HepG2 (cell line): ENCODE data around the gene MICB. TPM values are rescaled to one million over a fixed set of nuclear protein-coding genes. Genes with fewer than 3 reads are reported as not detected.
A peak's percentile ranks its signal among the peaks of the same experiment; 100 is the strongest.

Experiments used
- BORCS8-MEF2B ChIP-seq: sonication (generic); formaldehyde crosslinking; IDR thresholded peaks from 2 replicates; pipeline ENCODE4 v1.8.0; 2022; ENCODE audit warnings: mild to moderate bottlenecking, missing genetic modification reagents
- CCDC6 ChIP-seq: sonication (generic); formaldehyde crosslinking; IDR thresholded peaks from 2 replicates; pipeline ENCODE4 v1.8.1; 2022; ENCODE audit warnings: mild to moderate bottlenecking, missing genetic modification reagents, moderate library complexity
- CHD2 ChIP-seq: IDR thresholded peaks from 2 replicates; pipeline ENCODE4 v1.6.1; 2011; ENCODE audit warnings: low read depth, low read length, improper control_type of control experiment
- CREM ChIP-seq, 2 experiments: sonication (generic) in 1 of 2; formaldehyde crosslinking in 1 of 2; IDR thresholded peaks; 2 replicates each; pipeline versions ENCODE4 v1.4.0 to v1.6.1; 2016 to 2020; ENCODE audit warnings: antibody characterized with exemption in 1 of 2, mild to moderate bottlenecking in 1 of 2, missing genetic modification reagents in 1 of 2
- FIP1L1 ChIP-seq: fragments of 200-400 bp; formaldehyde crosslinking; IDR thresholded peaks from 2 replicates; pipeline ENCODE4 v1.6.1; 2018; ENCODE audit warnings: low read depth, mild to moderate bottlenecking, low read length, moderate library complexity, borderline replicate concordance; ENCODE audit not compliant: insufficient read depth
- GLI4 ChIP-seq: sonication (generic); formaldehyde crosslinking; IDR thresholded peaks from 2 replicates; pipeline ENCODE4 v1.5.1; 2020; ENCODE audit warnings: missing genetic modification reagents, mild to moderate bottlenecking, moderate library complexity, borderline replicate concordance
- HCFC1 ChIP-seq: fragments of 150-350 bp; IDR thresholded peaks from 2 replicates; pipeline ENCODE4 v1.6.1; 2014; ENCODE audit warnings: low read depth, low read length
- PPARG ChIP-seq: conservative IDR thresholded peaks from 2 replicates; pipeline ENCODE4 v1.6.1; 2016; ENCODE audit warnings: missing biosample characterization, missing genetic modification reagents
- RXRB ChIP-seq: IDR thresholded peaks from 2 replicates; pipeline ENCODE4 v1.6.1; 2016; ENCODE audit warnings: borderline replicate concordance, missing genetic modification reagents, missing compliant biosample characterization
- ZKSCAN5 ChIP-seq: sonication (generic); formaldehyde crosslinking; IDR thresholded peaks from 2 replicates; pipeline ENCODE4 v1.5.1; 2020; ENCODE audit warnings: mild to moderate bottlenecking, missing genetic modification reagents
- ZNF124 ChIP-seq: sonication (generic); formaldehyde crosslinking; IDR thresholded peaks from 2 replicates; pipeline ENCODE4 v1.4.0; 2020; ENCODE audit warnings: missing genetic modification reagents
- ZNF20 ChIP-seq: sonication (generic); formaldehyde crosslinking; IDR thresholded peaks from 2 replicates; pipeline ENCODE4 v1.4.0; 2020; ENCODE audit warnings: mild to moderate bottlenecking, moderate library complexity, missing genetic modification reagents
- ZNF235 ChIP-seq: sonication (generic); formaldehyde crosslinking; IDR thresholded peaks from 2 replicates; pipeline ENCODE4 v1.8.1; 2023; ENCODE audit warnings: mild to moderate bottlenecking, missing genetic modification reagents, borderline replicate concordance
- ZNF33A ChIP-seq: sonication (generic); formaldehyde crosslinking; IDR thresholded peaks from 2 replicates; pipeline ENCODE4 v1.5.1; 2020; ENCODE audit warnings: missing genetic modification reagents, mild to moderate bottlenecking, moderate library complexity, borderline replicate concordance
- ZNF451 ChIP-seq: sonication (generic); formaldehyde crosslinking; IDR thresholded peaks from 2 replicates; pipeline ENCODE4 v1.5.0; 2020; ENCODE audit warnings: mild to moderate bottlenecking, missing genetic modification reagents
- ZNF547 ChIP-seq: sonication (generic); formaldehyde crosslinking; IDR thresholded peaks from 2 replicates; pipeline ENCODE4 v1.5.1; 2020; ENCODE audit warnings: mild to moderate bottlenecking, missing genetic modification reagents
- ZNF569 ChIP-seq: sonication (generic); formaldehyde crosslinking; IDR thresholded peaks from 2 replicates; pipeline ENCODE4 v1.5.0; 2020; ENCODE audit warnings: mild to moderate bottlenecking, missing genetic modification reagents, moderate library complexity, borderline replicate concordance
- ZNF780A ChIP-seq: sonication (generic); formaldehyde crosslinking; IDR thresholded peaks from 2 replicates; pipeline ENCODE4 v1.8.0; 2022; ENCODE audit warnings: mild to moderate bottlenecking, missing genetic modification reagents, moderate library complexity
- polyA plus RNA-seq, 8 experiments: library from polyadenylated mRNA; depleted of rRNA in 3 of 8; stranded (reverse) in 7 of 8; unstranded in 1 of 8; fragments of >200 nt; fragmentation: Illumina TruSeq in 4 of 8; extraction: Trizol in 4 of 8; gene quantifications; 2 replicates each; pipeline versions ENCODE4 v1.2.1 to v1.2.3, GENCODE V29; 2011 to 2016; ENCODE audit warnings: low read depth in 4 of 8, missing spikeins in 1 of 8, mixed read lengths in 1 of 8; ENCODE audit not compliant: insufficient read depth in 1 of 8
- total RNA-seq, 5 experiments: library from RNA; depleted of rRNA; stranded (reverse); fragments of >200 nt; fragmentation: Illumina TruSeq; extraction: Trizol; gene quantifications; 2 replicates each; pipeline ENCODE4 v1.2.3, GENCODE V29; 2016; ENCODE audit warnings: low read depth in 1 of 5
- TF ChIP-seq, protein P1 (sequence below): sonication (generic); formaldehyde crosslinking; conservative IDR thresholded peaks from 2 replicates; pipeline ENCODE4 v1.5.0; 2020; ENCODE audit warnings: missing genetic modification reagents
- TF ChIP-seq, protein P2 (sequence below): sonication (generic); formaldehyde crosslinking; IDR thresholded peaks from 2 replicates; pipeline ENCODE4 v1.5.0; 2020; ENCODE audit warnings: mild to moderate bottlenecking, missing genetic modification reagents, borderline replicate concordance
- TF ChIP-seq, protein P3 (sequence below): IDR thresholded peaks from 2 replicates; pipeline ENCODE4 v1.6.1; 2018; ENCODE audit warnings: missing genetic modification reagents, mild to moderate bottlenecking, missing compliant biosample characterization
- TF ChIP-seq, protein P4 (sequence below): IDR thresholded peaks from 2 replicates; pipeline ENCODE4 v1.6.1; 2018; ENCODE audit warnings: missing genetic modification reagents
- TF ChIP-seq, protein P5 (sequence below): sonication (generic); formaldehyde crosslinking; IDR thresholded peaks from 2 replicates; pipeline ENCODE4 v1.4.0; 2020; ENCODE audit warnings: missing genetic modification reagents, low read depth, mild to moderate bottlenecking, borderline replicate concordance

Gene MICB
- total and polyA plus RNA-seq, 2 of the 13 experiments (the other 11 are each of a cell fraction or from before 2014, with no cell fraction given): 12.5 to 12.8 TPM

DNA sequence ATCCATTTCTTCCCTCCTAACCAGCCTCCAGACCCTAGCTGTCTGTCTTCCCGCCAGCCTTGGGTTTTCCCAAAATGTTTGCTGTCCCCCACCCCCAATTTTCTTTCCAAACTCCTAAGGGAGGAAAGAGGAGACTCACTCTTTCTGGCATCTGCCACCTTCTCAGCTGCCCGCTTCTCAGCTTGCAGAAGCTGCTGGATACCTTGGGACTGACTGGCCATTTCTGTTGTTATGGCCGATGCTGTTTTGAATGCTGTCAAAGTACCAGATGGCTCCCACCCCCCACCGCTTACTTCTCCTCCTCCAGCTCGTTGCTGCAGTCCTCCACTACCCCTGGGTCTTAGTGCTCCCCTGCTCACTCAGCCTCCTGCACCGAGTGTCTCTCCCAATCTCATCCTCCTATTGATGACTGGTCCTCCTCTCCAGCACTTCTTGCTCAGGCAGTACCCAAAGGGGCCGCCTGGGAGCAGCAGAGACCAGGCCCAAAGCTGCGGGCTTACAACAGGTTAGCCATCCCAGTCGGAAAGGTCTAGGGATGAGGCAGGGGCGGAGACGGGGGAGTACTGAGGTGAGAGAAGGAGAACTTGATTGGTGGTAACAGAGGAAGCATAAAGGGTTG is 48.5 kb downstream of the MICB start, which contains the start of gene ATP6V1G2 (continued):
- TF ChIP-seq, protein P1, sequence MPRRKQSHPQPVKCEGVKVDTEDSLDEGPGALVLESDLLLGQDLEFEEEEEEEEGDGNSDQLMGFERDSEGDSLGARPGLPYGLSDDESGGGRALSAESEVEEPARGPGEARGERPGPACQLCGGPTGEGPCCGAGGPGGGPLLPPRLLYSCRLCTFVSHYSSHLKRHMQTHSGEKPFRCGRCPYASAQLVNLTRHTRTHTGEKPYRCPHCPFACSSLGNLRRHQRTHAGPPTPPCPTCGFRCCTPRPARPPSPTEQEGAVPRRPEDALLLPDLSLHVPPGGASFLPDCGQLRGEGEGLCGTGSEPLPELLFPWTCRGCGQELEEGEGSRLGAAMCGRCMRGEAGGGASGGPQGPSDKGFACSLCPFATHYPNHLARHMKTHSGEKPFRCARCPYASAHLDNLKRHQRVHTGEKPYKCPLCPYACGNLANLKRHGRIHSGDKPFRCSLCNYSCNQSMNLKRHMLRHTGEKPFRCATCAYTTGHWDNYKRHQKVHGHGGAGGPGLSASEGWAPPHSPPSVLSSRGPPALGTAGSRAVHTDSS (CRISPR knock-in tag): no peak
- 0 out of 2 replicates have a peak, but pooled peaks have one; percentile 55 for TF ChIP-seq ZNF451 (CRISPR knock-in tag)
- TF ChIP-seq, protein P2, sequence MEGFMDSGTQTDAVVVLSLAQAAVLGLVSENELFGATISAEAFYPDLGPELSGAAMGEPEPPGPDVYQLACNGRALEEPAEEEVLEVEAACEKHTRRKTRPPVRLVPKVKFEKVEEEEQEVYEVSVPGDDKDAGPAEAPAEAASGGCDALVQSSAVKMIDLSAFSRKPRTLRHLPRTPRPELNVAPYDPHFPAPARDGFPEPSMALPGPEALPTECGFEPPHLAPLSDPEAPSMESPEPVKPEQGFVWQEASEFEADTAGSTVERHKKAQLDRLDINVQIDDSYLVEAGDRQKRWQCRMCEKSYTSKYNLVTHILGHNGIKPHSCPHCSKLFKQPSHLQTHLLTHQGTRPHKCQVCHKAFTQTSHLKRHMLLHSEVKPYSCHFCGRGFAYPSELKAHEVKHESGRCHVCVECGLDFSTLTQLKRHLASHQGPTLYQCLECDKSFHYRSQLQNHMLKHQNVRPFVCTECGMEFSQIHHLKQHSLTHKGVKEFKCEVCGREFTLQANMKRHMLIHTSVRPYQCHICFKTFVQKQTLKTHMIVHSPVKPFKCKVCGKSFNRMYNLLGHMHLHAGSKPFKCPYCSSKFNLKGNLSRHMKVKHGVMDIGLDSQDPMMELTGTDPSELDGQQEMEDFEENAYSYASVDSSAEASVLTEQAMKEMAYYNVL (CRISPR knock-in tag): 0 out of 2 replicates have a peak, but pooled peaks have one; percentile 39
- no peak for TF ChIP-seq ZNF780A (CRISPR knock-in tag)
- TF ChIP-seq, protein P3, sequence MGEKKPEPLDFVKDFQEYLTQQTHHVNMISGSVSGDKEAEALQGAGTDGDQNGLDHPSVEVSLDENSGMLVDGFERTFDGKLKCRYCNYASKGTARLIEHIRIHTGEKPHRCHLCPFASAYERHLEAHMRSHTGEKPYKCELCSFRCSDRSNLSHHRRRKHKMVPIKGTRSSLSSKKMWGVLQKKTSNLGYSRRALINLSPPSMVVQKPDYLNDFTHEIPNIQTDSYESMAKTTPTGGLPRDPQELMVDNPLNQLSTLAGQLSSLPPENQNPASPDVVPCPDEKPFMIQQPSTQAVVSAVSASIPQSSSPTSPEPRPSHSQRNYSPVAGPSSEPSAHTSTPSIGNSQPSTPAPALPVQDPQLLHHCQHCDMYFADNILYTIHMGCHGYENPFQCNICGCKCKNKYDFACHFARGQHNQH (CRISPR knock-in tag): peak; percentile 34; the same call in 1 of the 2 replicates
- no peak for TF ChIP-seq ZNF569 (CRISPR knock-in tag)
- TF ChIP-seq, protein P4, sequence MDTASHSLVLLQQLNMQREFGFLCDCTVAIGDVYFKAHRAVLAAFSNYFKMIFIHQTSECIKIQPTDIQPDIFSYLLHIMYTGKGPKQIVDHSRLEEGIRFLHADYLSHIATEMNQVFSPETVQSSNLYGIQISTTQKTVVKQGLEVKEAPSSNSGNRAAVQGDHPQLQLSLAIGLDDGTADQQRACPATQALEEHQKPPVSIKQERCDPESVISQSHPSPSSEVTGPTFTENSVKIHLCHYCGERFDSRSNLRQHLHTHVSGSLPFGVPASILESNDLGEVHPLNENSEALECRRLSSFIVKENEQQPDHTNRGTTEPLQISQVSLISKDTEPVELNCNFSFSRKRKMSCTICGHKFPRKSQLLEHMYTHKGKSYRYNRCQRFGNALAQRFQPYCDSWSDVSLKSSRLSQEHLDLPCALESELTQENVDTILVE: no peak
- TF ChIP-seq RXRB (CRISPR knock-in tag): peak; percentile 57; the same call in 1 of the 2 replicates
- TF ChIP-seq BORCS8-MEF2B (CRISPR knock-in tag): peak; percentile 72; the same call in 1 of the 2 replicates
- TF ChIP-seq GLI4: 0 out of 2 replicates have a peak, but pooled peaks have one; percentile 20
- TF ChIP-seq CCDC6: peak; percentile 54; the same call in 1 of the 2 replicates
- TF ChIP-seq HCFC1: peak; percentile 34
- TF ChIP-seq, protein P5, sequence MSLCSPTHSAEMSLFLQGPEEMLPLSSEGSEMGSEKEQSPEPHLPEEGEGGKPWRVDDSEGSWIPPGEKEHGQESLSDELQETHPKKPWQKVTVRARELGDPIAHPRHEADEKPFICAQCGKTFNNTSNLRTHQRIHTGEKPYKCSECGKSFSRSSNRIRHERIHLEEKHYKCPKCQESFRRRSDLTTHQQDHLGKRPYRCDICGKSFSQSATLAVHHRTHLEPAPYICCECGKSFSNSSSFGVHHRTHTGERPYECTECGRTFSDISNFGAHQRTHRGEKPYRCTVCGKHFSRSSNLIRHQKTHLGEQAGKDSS (CRISPR knock-in tag): 0 out of 2 replicates have a peak, but pooled peaks have one; percentile 32
- TF ChIP-seq ZNF547 (CRISPR knock-in tag): no peak
- TF ChIP-seq CHD2: no peak
- no peak for TF ChIP-seq ZNF124 (CRISPR knock-in tag)
- TF ChIP-seq ZNF235: no peak
- no peak for TF ChIP-seq FIP1L1
- TF ChIP-seq ZKSCAN5: peak; percentile 46; the same call in 1 of the 2 replicates
- no peak for TF ChIP-seq CREM (IDR thresholded peaks at IDR 0.05)
- TF ChIP-seq CREM (CRISPR knock-in tag; IDR thresholded peaks at IDR 0.05): no peak
- TF ChIP-seq ZNF20 (CRISPR knock-in tag): no peak
- TF ChIP-seq PPARG (CRISPR knock-in tag): peak; percentile 53; the same call in 1 of the 2 replicates
- TF ChIP-seq ZNF33A (CRISPR knock-in tag): no peak
